Neural cell (in vitro differentiated cells): ENCODE measurements around the gene GUCY2F. TPM values are rescaled to one million over a fixed set of nuclear protein-coding genes. Genes with fewer than 3 reads are reported as not detected.

Experiments used
- H2AFZ ChIP-seq: fragments of 200-600, 300-800 bp; sonication (generic), shearing (Covaris generic); 2 replicates; pipeline ENCODE4 v1.6.0; 2014; ENCODE audit warnings: low read depth, mild to moderate bottlenecking, antibody characterized with exemption, low read length, moderate library complexity
- H3F3A ChIP-seq: fragments of 200-600 bp; shearing (Covaris generic); 2 replicates; pipeline ENCODE4 v1.6.1; 2016; ENCODE audit warnings: mild to moderate bottlenecking, moderate library complexity, mixed read lengths, antibody characterized with exemption, low read length; ENCODE audit not compliant: insufficient read depth, poor library complexity, severe bottlenecking
- H3K27ac ChIP-seq: fragments of 200-600, 300-800 bp; sonication (generic), shearing (Covaris generic); 2 replicates; pipeline ENCODE4 v1.5.1; 2014; ENCODE audit warnings: mild to moderate bottlenecking, low read length, moderate library complexity
- H3K27me3 ChIP-seq: fragments of 300-800, 200-600 bp; sonication (generic), shearing (Covaris generic); 2 replicates; pipeline ENCODE4 v1.6.0; 2014; ENCODE audit warnings: mild to moderate bottlenecking, low read depth, low read length, moderate library complexity; ENCODE audit not compliant: insufficient read depth
- H3K36me3 ChIP-seq: fragments of 300-800, 200-600 bp; sonication (generic), shearing (Covaris generic); 2 replicates; pipeline ENCODE4 v1.5.1; 2014; ENCODE audit warnings: mild to moderate bottlenecking, antibody characterized with exemption, low read length, moderate library complexity; ENCODE audit not compliant: insufficient read depth
- H3K4me2 ChIP-seq: fragments of 300-800, 200-600 bp; sonication (generic), shearing (Covaris generic); 2 replicates; pipeline ENCODE4 v1.6.0; 2014; ENCODE audit warnings: mild to moderate bottlenecking, low read length
- H3K4me3 ChIP-seq: fragments of 300-800, 200-600 bp; sonication (generic), shearing (Covaris generic); 2 replicates; pipeline ENCODE4 v1.5.1; 2014; ENCODE audit warnings: mild to moderate bottlenecking, low read length, moderate library complexity
- H3K79me2 ChIP-seq: fragments of 200-600 bp; shearing (Covaris generic); replicated peaks from 2 replicates; pipeline ENCODE4 v1.6.0; 2014; ENCODE audit warnings: mild to moderate bottlenecking, low read length, moderate library complexity; ENCODE audit not compliant: insufficient read depth
- H3K9ac ChIP-seq: fragments of 300-800, 200-600 bp; sonication (generic), shearing (Covaris generic); 2 replicates; pipeline ENCODE4 v1.6.1; 2016; ENCODE audit warnings: mild to moderate bottlenecking, low read length, mixed read lengths
- H3K9me2 ChIP-seq: fragments of 200-600 bp; shearing (Covaris generic); 2 replicates; pipeline ENCODE4 v1.6.1; 2016; ENCODE audit warnings: mild to moderate bottlenecking, low read length, mixed read lengths; ENCODE audit not compliant: insufficient read depth
- H3K9me3 ChIP-seq: fragments of 200-600, 300-800 bp; sonication (generic), shearing (Covaris generic); 2 replicates; pipeline ENCODE4 v1.6.1; 2016; ENCODE audit warnings: mild to moderate bottlenecking, mixed run types, low read length, moderate library complexity, mixed read lengths
- H4K20me1 ChIP-seq: fragments of 200-600 bp; shearing (Covaris generic); 2 replicates; pipeline ENCODE4 v1.6.1; 2016; ENCODE audit warnings: mild to moderate bottlenecking, mixed run types; ENCODE audit not compliant: insufficient read depth
- CTCF ChIP-seq: fragments of 450-650 bp; IDR thresholded peaks from 2 replicates; pipeline ENCODE4 v1.5.1; 2014; ENCODE audit warnings: antibody characterized with exemption, mild to moderate bottlenecking, moderate library complexity; ENCODE audit not compliant: poor library complexity, severe bottlenecking
- EP300 ChIP-seq: fragments of 450-650 bp; conservative IDR thresholded peaks from 2 replicates; pipeline ENCODE4 v1.6.1; 2014; ENCODE audit warnings: antibody characterized with exemption, mild to moderate bottlenecking, moderate library complexity; ENCODE audit not compliant: poor library complexity, severe bottlenecking
- EZH2 ChIP-seq: fragments of 200-600, 300-800 bp; shearing (Covaris generic), sonication (generic); IDR thresholded peaks from 2 replicates; pipeline ENCODE4 v1.6.1; 2014; ENCODE audit warnings: antibody characterized with exemption, low read length, borderline replicate concordance, mild to moderate bottlenecking; ENCODE audit not compliant: insufficient read depth, poor library complexity, severe bottlenecking
- MXI1 ChIP-seq: fragments of 450-650 bp; conservative IDR thresholded peaks from 2 replicates; pipeline ENCODE4 v1.6.1; 2014; ENCODE audit warnings: antibody characterized with exemption, mild to moderate bottlenecking; ENCODE audit not compliant: poor library complexity, severe bottlenecking
- POLR2AphosphoS5 ChIP-seq: IDR thresholded peaks from 2 replicates; pipeline ENCODE4 v1.6.1; 2012
- RAD21 ChIP-seq: fragments of 450-650 bp; conservative IDR thresholded peaks from 2 replicates; pipeline ENCODE4 v1.6.1; 2014; ENCODE audit warnings: antibody characterized with exemption, mild to moderate bottlenecking, moderate library complexity
- SMC3 ChIP-seq: fragments of 450-650 bp; conservative IDR thresholded peaks from 2 replicates; pipeline ENCODE4 v1.6.1; 2014; ENCODE audit warnings: antibody characterized with exemption, mild to moderate bottlenecking, moderate library complexity; ENCODE audit not compliant: poor library complexity
- TAF1 ChIP-seq: IDR thresholded peaks from 2 replicates; pipeline ENCODE4 v1.6.1; 2012; ENCODE audit warnings: low read depth
- polyA plus RNA-seq: library from polyadenylated mRNA; depleted of rRNA; stranded (reverse); fragments of >200 nt; gene quantifications from 2 replicates; pipeline ENCODE4 v1.2.3, GENCODE V29; 2014
- TF ChIP-seq, protein P1 (sequence below): IDR thresholded peaks from 2 replicates; pipeline ENCODE4 v1.6.1; 2012; ENCODE audit warnings: borderline replicate concordance

GUCY2F gene
- polyA plus RNA-seq, 1 donor from 2014 or later, result not detected

DNA sequence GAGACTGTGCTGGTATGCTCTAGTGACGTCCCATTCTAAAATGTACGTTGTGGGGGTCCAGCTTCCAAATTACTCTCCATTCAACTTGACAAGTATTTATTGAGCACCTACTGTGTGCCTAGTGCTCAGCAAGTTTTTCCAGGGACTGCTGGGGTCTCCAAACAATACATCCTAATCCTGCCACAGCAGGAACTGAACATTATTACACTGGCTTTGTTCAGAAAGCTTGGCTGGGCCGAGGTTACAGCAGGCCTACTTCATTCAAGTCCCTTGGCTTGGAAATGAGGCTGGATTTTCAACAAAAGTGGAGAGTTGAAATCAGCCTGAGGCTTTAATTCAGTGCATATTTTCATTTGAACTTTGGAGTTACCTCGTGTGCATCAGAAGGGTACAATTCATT, 78.0 kb downstream of the GUCY2F start:
- Histone ChIP-seq H3K4me2 (no peak overlapping the region), H3K36me3 (no peaks in the 10 kb centered on the region), H2AFZ (no peak overlapping the region), H3K79me2 (no peaks in the 10 kb centered on the region), H3K27me3 (no peaks in the 10 kb centered on the region), H3F3A (no peaks in the 10 kb centered on the region), H4K20me1 (no peaks in the 10 kb centered on the region), H3K9ac (no peak overlapping the region), H3K27ac (no peak overlapping the region), H3K9me2 (no peaks in the 10 kb centered on the region), H3K4me3 (no peak overlapping the region), H3K9me3 (no peaks in the 10 kb centered on the region)
- TF ChIP-seq EP300, result no peak
- TF ChIP-seq, protein P1, sequence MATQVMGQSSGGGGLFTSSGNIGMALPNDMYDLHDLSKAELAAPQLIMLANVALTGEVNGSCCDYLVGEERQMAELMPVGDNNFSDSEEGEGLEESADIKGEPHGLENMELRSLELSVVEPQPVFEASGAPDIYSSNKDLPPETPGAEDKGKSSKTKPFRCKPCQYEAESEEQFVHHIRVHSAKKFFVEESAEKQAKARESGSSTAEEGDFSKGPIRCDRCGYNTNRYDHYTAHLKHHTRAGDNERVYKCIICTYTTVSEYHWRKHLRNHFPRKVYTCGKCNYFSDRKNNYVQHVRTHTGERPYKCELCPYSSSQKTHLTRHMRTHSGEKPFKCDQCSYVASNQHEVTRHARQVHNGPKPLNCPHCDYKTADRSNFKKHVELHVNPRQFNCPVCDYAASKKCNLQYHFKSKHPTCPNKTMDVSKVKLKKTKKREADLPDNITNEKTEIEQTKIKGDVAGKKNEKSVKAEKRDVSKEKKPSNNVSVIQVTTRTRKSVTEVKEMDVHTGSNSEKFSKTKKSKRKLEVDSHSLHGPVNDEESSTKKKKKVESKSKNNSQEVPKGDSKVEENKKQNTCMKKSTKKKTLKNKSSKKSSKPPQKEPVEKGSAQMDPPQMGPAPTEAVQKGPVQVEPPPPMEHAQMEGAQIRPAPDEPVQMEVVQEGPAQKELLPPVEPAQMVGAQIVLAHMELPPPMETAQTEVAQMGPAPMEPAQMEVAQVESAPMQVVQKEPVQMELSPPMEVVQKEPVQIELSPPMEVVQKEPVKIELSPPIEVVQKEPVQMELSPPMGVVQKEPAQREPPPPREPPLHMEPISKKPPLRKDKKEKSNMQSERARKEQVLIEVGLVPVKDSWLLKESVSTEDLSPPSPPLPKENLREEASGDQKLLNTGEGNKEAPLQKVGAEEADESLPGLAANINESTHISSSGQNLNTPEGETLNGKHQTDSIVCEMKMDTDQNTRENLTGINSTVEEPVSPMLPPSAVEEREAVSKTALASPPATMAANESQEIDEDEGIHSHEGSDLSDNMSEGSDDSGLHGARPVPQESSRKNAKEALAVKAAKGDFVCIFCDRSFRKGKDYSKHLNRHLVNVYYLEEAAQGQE, result no peak
- no peak for TF ChIP-seq MXI1
- no peak for TF ChIP-seq EZH2
- no peak for TF ChIP-seq POLR2AphosphoS5
- TF ChIP-seq SMC3, result no peak
- TF ChIP-seq RAD21, result no peak
- no peak for TF ChIP-seq CTCF
- no peak for TF ChIP-seq TAF1

DNA sequence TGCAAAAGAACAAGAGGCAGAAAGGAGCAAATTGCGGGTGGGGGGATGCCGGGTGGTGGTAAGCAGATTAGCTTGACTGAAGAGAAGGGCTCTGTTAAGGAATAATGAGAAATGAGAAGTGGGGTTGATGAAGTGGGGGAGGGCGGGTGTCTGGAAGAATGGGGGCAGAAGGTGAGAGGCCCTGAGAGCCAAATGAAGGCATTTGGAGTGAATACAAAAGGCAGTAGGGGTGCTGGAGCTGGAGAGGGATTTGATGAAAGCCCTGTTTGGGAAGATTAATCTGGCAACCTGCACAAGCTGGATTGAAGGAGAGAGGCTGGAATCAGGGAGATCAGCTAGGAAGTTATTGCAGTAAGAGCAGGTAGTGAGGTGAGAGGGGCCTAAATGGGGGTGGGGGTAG, 82.1 kb downstream of the GUCY2F start:
- no peak overlapping the region for H3K27ac ChIP-seq
- no peaks in the 10 kb centered on the region for H3K9me3 ChIP-seq
- H2AFZ ChIP-seq, result no peak overlapping the region
- no peaks in the 10 kb centered on the region for H3K9me2 ChIP-seq
- no peak overlapping the region for H3K9ac ChIP-seq
- no peaks in the 10 kb centered on the region for H3F3A ChIP-seq
- H3K27me3 ChIP-seq, result no peaks in the 10 kb centered on the region
- no peaks in the 10 kb centered on the region for H4K20me1 ChIP-seq
- no peaks in the 10 kb centered on the region for H3K36me3 ChIP-seq
- no peak overlapping the region for H3K4me3 ChIP-seq
- H3K79me2 ChIP-seq, result no peaks in the 10 kb centered on the region
- no peak overlapping the region for H3K4me2 ChIP-seq
- TF ChIP-seq, protein P1, result no peak
- TF ChIP-seq SMC3 (no peak), MXI1 (no peak), TAF1 (no peak), EP300 (no peak), RAD21 (no peak), EZH2 (no peak), CTCF (no peak), POLR2AphosphoS5 (no peak)
